Caco-2 (cell line): ENCODE results near the gene SESTD1. TPM values are rescaled to one million over a fixed set of nuclear protein-coding genes. Genes with fewer than 3 reads are reported as not detected.

Experiments used
- BruUV-seq: library from RNA; stranded (reverse); fragments of 400-500 nt; replicated peaks from 2 replicates; lab custom pipeline; 2021; lab: Mats Ljungman, UMichigan
- CTCF ChIA-PET: fragments of 300-600 bp; sonication (Branson Sonifier 250); formaldehyde crosslinking; loops from one replicate; lab custom pipeline; 2022; ENCODE audit warnings: antibody characterized with exemption; lab: Charles Lee
- POLR2A ChIA-PET: fragments of 300-600 bp; sonication (Branson Sonifier 250); formaldehyde crosslinking; loops from one replicate; lab custom pipeline; 2022; ENCODE audit warnings: antibody characterized with exemption; lab: Charles Lee
- DNase-seq, 2 experiments: peaks; one replicate each; pipeline versions ENCODE4 v3.0.0 to v3.0.0-alpha.2; 2020 to 2022
- H3K27me3 ChIP-seq: replicated peaks from 2 replicates; pipeline ENCODE4 v1.6.0; 2011; ENCODE audit warnings: low read length; ENCODE audit not compliant: control insufficient read depth, insufficient read depth
- H3K36me3 ChIP-seq: 2 replicates; pipeline ENCODE4 v1.5.1; 2011; ENCODE audit warnings: low read length; ENCODE audit not compliant: control insufficient read depth, insufficient read depth
- H3K4me1 ChIP-seq: fragments of 250-450 bp; sonication (Bioruptor Pico); 2 replicates; pipeline ENCODE4 v1.5.1; 2020; ENCODE audit warnings: mild to moderate bottlenecking
- H3K4me3 ChIP-seq: 2 replicates; pipeline ENCODE4 v1.5.1; 2011; ENCODE audit warnings: low read depth, mild to moderate bottlenecking, control low read depth, low read length
- H3K9me3 ChIP-seq: fragments of 250-450 bp; sonication (Bioruptor Pico); 2 replicates; pipeline ENCODE4 v1.5.1; 2020; ENCODE audit warnings: mild to moderate bottlenecking, moderate library complexity
- H3K27ac Mint-ChIP-seq: one replicate; pipeline ENCODE4 v1.8.0; 2022; ENCODE audit warnings: mixed read lengths; ENCODE audit not compliant: unreplicated experiment
- H3K27me3 Mint-ChIP-seq: one replicate; pipeline ENCODE4 v1.8.0; 2022; ENCODE audit warnings: mixed read lengths; ENCODE audit not compliant: insufficient read depth, unreplicated experiment
- H3K36me3 Mint-ChIP-seq: one replicate; pipeline ENCODE4 v1.8.0; 2022; ENCODE audit warnings: mild to moderate bottlenecking, mixed read lengths; ENCODE audit not compliant: insufficient read depth, unreplicated experiment
- H3K4me1 Mint-ChIP-seq: one replicate; pipeline ENCODE4 v1.8.0; 2022; ENCODE audit warnings: low read depth, mixed read lengths; ENCODE audit not compliant: unreplicated experiment
- H3K4me3 Mint-ChIP-seq: one replicate; pipeline ENCODE4 v1.8.0; 2022; ENCODE audit warnings: mild to moderate bottlenecking, moderate library complexity, mixed read lengths; ENCODE audit not compliant: unreplicated experiment
- H3K9me3 Mint-ChIP-seq: one replicate; pipeline ENCODE4 v1.8.0; 2022; ENCODE audit warnings: mixed read lengths; ENCODE audit not compliant: unreplicated experiment
- CTCF ChIP-seq, 2 experiments: fragments of 200-600 bp in 1 of 2; IDR thresholded peaks; 1 replicate in 1 of 2; 2 replicates in 1 of 2; pipeline versions ENCODE4 v1.5.1 to v1.8.0; 2011 to 2022; ENCODE audit warnings: antibody characterized with exemption in 1 of 2, control low read depth in 1 of 2, inconsistent platforms in 1 of 2, low read depth in 1 of 2, low read length in 1 of 2, mild to moderate bottlenecking in 1 of 2, moderate library complexity in 1 of 2; ENCODE audit not compliant: insufficient read depth in 1 of 2, severe bottlenecking in 1 of 2, unreplicated experiment in 1 of 2
- intact Hi-C: fragments of 100-400 bp; cut with micrococcal nuclease; formaldehyde crosslinking; loops from one replicate; pipeline ENCODE4 v1.10.0; 2022; ENCODE audit not compliant: unreplicated experiment
- total RNA-seq: library from RNA; stranded (reverse); gene quantifications from 2 replicates; pipeline ENCODE4 v1.2.3, GENCODE V29; 2022

Gene SESTD1
- total RNA-seq, 1 experiment from 2014 or later: 50.2 TPM

GRCh38 chr2:179251870-179252269 lies 12.8 kb downstream of the SESTD1 start:
- H3K4me1 Mint-ChIP-seq: no peaks in the 10 kb centered on the region
- H3K27me3 ChIP-seq: no peaks in the 10 kb centered on the region
- H3K4me3 ChIP-seq: no peak overlapping the region
- H3K27me3 Mint-ChIP-seq: no peaks in the 10 kb centered on the region
- H3K36me3 ChIP-seq: no peaks in the 10 kb centered on the region
- H3K27ac Mint-ChIP-seq: no peak overlapping the region
- H3K4me1 ChIP-seq: no peaks in the 10 kb centered on the region
- H3K9me3 ChIP-seq: no peaks in the 10 kb centered on the region
- no peak for DNase-seq
- intact Hi-C loops: no loop called here
- POLR2A ChIA-PET: no interaction called here
- no peak overlapping the region for H3K4me3 Mint-ChIP-seq
- no TSS peak for BruUV-seq
- no peak for TF ChIP-seq CTCF (IDR thresholded peaks at IDR 0.05; ENCODE audit: insufficient read depth in 1 of 2, low read depth in 1 of 2, low read length in 1 of 2, severe bottlenecking in 1 of 2, unreplicated experiment in 1 of 2)
- no peaks in the 10 kb centered on the region for H3K9me3 Mint-ChIP-seq
- H3K36me3 Mint-ChIP-seq: peaks cover 5% of the 10 kb centered on the region
- CTCF ChIA-PET: no interaction called here

GRCh38 chr2:179250848-179251504 lies 13.7 kb downstream of the SESTD1 start:
- POLR2A ChIA-PET: no interaction called here
- no peak for DNase-seq
- CTCF ChIA-PET: no interaction called here
- Histone ChIP-seq H3K4me1 (no peaks in the 10 kb centered on the region), H3K36me3 (no peaks in the 10 kb centered on the region), H3K9me3 (no peaks in the 10 kb centered on the region), H3K27me3 (no peaks in the 10 kb centered on the region), H3K4me3 (no peak overlapping the region)
- Mint-ChIP-seq H3K27ac (no peak overlapping the region), H3K4me1 (no peaks in the 10 kb centered on the region), H3K36me3 (peaks cover 1% of the 10 kb centered on the region), H3K27me3 (no peaks in the 10 kb centered on the region), H3K9me3 (no peaks in the 10 kb centered on the region), H3K4me3 (no peak overlapping the region)
- BruUV-seq: no TSS peak
- TF ChIP-seq CTCF (IDR thresholded peaks at IDR 0.05; ENCODE audit: insufficient read depth in 1 of 2, low read depth in 1 of 2, low read length in 1 of 2, severe bottlenecking in 1 of 2, unreplicated experiment in 1 of 2): no peak
- intact Hi-C loops: no loop called here

DNA sequence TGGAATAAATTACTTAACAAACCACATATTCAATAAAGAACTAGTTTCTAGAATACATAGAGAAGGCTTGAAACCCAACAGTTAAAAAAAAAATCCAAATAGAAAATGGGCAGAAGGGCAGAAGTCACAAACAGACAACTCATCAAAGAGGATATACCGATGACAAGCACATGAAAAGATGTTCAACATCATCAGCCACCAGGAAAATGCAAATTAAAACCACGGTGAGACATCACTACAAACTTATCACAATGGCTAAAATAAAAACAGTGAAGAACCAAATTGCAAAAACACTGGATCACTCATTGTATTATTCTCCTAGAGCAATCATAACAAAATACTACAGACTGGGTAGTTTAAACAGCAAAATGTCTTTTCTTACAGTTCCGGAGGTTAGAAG lies 14.5 kb downstream of the SESTD1 start:
- Histone ChIP-seq H3K9me3 (no peaks in the 10 kb centered on the region), H3K36me3 (no peaks in the 10 kb centered on the region), H3K27me3 (no peaks in the 10 kb centered on the region), H3K4me3 (no peak overlapping the region), H3K4me1 (no peaks in the 10 kb centered on the region)
- ChIA-PET CTCF (no interaction called here), POLR2A (no interaction called here)
- no peak overlapping the region for H3K27ac Mint-ChIP-seq
- no TSS peak for BruUV-seq
- intact Hi-C loops: no loop called here
- H3K4me1 Mint-ChIP-seq: no peaks in the 10 kb centered on the region
- H3K9me3 Mint-ChIP-seq: no peaks in the 10 kb centered on the region
- no peak for DNase-seq
- no peak for TF ChIP-seq CTCF (IDR thresholded peaks at IDR 0.05; ENCODE audit: insufficient read depth in 1 of 2, low read depth in 1 of 2, low read length in 1 of 2, severe bottlenecking in 1 of 2, unreplicated experiment in 1 of 2)
- H3K27me3 Mint-ChIP-seq: no peaks in the 10 kb centered on the region
- no peaks in the 10 kb centered on the region for H3K36me3 Mint-ChIP-seq
- H3K4me3 Mint-ChIP-seq: no peak overlapping the region
